ENCODE results near the gene CIAO3.

- TF ChIP-seq MTA3 (IDR thresholded peaks at IDR 0.05; ENCODE audit: borderline replicate concordance, low read length): no peak
- TF ChIP-seq RFX5 (IDR thresholded peaks at IDR 0.05; ENCODE audit: low read depth, low read length): no peak
- TF ChIP-seq EZH2 (IDR thresholded peaks at IDR 0.05; ENCODE audit: borderline replicate concordance, control insufficient read depth, low read depth, low read length): no peak
- TF ChIP-seq, protein P1, sequence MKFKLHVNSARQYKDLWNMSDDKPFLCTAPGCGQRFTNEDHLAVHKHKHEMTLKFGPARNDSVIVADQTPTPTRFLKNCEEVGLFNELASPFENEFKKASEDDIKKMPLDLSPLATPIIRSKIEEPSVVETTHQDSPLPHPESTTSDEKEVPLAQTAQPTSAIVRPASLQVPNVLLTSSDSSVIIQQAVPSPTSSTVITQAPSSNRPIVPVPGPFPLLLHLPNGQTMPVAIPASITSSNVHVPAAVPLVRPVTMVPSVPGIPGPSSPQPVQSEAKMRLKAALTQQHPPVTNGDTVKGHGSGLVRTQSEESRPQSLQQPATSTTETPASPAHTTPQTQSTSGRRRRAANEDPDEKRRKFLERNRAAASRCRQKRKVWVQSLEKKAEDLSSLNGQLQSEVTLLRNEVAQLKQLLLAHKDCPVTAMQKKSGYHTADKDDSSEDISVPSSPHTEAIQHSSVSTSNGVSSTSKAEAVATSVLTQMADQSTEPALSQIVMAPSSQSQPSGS (IDR thresholded peaks at IDR 0.05; ENCODE audit: low read length): no peak
- no peak for TF ChIP-seq NFIC (IDR thresholded peaks at IDR 0.05; ENCODE audit: low read depth, low read length)
- no peak for TF ChIP-seq REST (IDR thresholded peaks at IDR 0.05; ENCODE audit: low read depth, low read length)
Observed at GRCh38 chr16:778909-779527, 38.2 kb upstream of the CIAO3 start.

Measured in GM12878 (cell line).